Measurements from ENCODE around the gene MED20. TPM values are rescaled to one million over a fixed set of nuclear protein-coding genes. Genes with fewer than 3 reads are reported as not detected.

The MED20 gene
- polyA plus RNA-seq, 2 of the 4 experiments (the other 2 are of a cell fraction), result 18.4 to 29.3 TPM

GRCh38 chr6:41938590-41939175, 17.7 kb upstream of the MED20 start:
- WGBS (ENCODE audit: missing lambda C conversion rate), result 64% methylated on average over 5 of the region's 5 CpGs
- TF ChIP-seq POLR2A (IDR thresholded peaks at IDR 0.05; ENCODE audit: low read length) (no peak), JUNB (IDR thresholded peaks at IDR 0.05) (no peak), MAFK (IDR thresholded peaks at IDR 0.05; ENCODE audit: partially characterized antibody) (no peak), RAD21 (conservative IDR thresholded peaks at IDR 0.05 in 1 of 2, IDR thresholded peaks at IDR 0.05 in 1 of 2) (no peak), EHF (CRISPR knock-in tag; IDR thresholded peaks at IDR 0.05) (no peak), E2F6 (IDR thresholded peaks at IDR 0.05; ENCODE audit: borderline replicate concordance, low read depth) (no peak), ZFP36 (IDR thresholded peaks at IDR 0.05; ENCODE audit: borderline replicate concordance, partially characterized antibody) (no peak), BHLHE40 (IDR thresholded peaks at IDR 0.05; ENCODE audit: low read depth, low read length) (no peak), HOXB5 (CRISPR knock-in tag; IDR thresholded peaks at IDR 0.05) (no peak), MYC (IDR thresholded peaks at IDR 0.05; ENCODE audit: borderline replicate concordance, low read length) (no peak), RNF2 (IDR thresholded peaks at IDR 0.05; ENCODE audit: borderline replicate concordance, low read depth) (no peak), HOXB13 (CRISPR knock-in tag; IDR thresholded peaks at IDR 0.05; ENCODE audit: low read depth) (no peak), NPAS2 (CRISPR knock-in tag; IDR thresholded peaks at IDR 0.05; ENCODE audit: borderline replicate concordance) (no peak), PHF8 (IDR thresholded peaks at IDR 0.05; ENCODE audit: borderline replicate concordance, low read depth) (no peak)
- TF ChIP-seq, protein P1, sequence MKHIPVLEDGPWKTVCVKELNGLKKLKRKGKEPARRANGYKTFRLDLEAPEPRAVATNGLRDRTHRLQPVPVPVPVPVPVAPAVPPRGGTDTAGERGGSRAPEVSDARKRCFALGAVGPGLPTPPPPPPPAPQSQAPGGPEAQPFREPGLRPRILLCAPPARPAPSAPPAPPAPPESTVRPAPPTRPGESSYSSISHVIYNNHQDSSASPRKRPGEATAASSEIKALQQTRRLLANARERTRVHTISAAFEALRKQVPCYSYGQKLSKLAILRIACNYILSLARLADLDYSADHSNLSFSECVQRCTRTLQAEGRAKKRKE (CRISPR knock-in tag; IDR thresholded peaks at IDR 0.05; ENCODE audit: low read depth), result no peak
- TF ChIP-seq, protein P2, sequence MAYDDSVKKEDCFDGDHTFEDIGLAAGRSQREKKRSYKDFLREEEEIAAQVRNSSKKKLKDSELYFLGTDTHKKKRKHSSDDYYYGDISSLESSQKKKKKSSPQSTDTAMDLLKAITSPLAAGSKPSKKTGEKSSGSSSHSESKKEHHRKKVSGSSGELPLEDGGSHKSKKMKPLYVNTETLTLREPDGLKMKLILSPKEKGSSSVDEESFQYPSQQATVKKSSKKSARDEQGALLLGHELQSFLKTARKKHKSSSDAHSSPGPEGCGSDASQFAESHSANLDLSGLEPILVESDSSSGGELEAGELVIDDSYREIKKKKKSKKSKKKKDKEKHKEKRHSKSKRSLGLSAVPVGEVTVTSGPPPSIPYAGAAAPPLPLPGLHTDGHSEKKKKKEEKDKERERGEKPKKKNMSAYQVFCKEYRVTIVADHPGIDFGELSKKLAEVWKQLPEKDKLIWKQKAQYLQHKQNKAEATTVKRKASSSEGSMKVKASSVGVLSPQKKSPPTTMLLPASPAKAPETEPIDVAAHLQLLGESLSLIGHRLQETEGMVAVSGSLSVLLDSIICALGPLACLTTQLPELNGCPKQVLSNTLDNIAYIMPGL (CRISPR knock-in tag; IDR thresholded peaks at IDR 0.05; ENCODE audit: borderline replicate concordance), result no peak
- ChIA-PET CTCF (interaction anchor here (0.6 to 18.6 kb wide), 10 partner anchors 10 to 155 kb away, joined by 3 to 191 read pairs (median 6); partner anchors contain the start of genes BYSL, MED20, TAF8 and TOMM6), POLR2A (interaction anchor here (1.1 to 3.4 kb wide), 5 partner anchors 17 to 152 kb away, joined by 3 to 11 read pairs (median 3); partner anchors contain the start of genes BYSL and MED20)
- Histone ChIP-seq H3K4me3 (peak overlapping the region; percentile 87), H3K9me3 (no peaks in the 10 kb centered on the region), H3K4me2 (peak overlapping the region; percentile 98), H3K4me1 (peaks cover 74% of the 10 kb centered on the region), H3K27ac (peak overlapping the region; percentile 93 to 99)
- FAIRE-seq (no peak), ATAC-seq (no peak), DNase-seq (ENCODE audit: low read depth in 1 of 2, low spot score in 1 of 2) (no peak)

DNA sequence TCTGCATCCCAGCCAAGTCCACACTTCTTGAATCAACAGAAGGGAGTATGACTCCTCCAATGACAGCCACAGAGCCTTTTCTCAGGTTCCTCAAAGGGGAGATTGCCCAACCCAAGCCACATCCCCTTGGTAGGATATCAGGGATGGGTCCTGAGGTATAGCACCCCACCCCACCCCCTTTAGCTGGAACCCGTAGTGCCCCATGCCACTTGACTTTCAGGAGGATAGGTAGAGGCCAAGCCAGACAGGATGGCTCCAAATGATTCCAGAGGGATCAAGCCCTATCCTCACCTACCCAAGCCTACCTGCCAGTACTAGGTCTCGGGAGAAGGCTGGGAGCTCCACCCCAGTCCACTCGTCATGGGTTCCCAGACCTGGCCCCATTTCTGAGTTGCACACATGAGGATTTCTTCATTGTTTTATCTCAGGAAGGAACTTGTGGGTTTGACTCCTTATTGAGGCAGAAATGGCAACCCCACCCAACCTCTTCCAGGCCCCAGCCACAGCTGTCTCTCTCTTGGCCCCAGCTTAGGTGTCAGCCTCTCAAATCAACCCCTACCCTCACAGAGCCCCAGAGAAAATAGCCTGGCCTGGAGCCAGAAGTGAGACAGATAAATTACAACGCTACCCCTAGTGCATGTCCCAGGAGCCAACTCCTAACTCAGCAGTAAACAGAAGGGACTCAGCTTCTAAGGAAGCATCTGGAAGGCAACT, 17.1 kb upstream of the MED20 start:
- Histone ChIP-seq H3K4me3 (peak overlapping the region; percentile 87; the same call in 1 of the 3 replicates), H3K4me2 (peak overlapping the region; percentile 98), H3K9me3 (no peaks in the 10 kb centered on the region), H3K27ac (peak overlapping the region; percentile 93 to 99), H3K4me1 (peaks cover 67% of the 10 kb centered on the region)
- 55% methylated on average over 3 of the region's 4 CpGs for WGBS (ENCODE audit: missing lambda C conversion rate)
- ChIA-PET POLR2A (interaction anchor here (1.1 to 3.4 kb wide), 4 partner anchors 17 to 151 kb away, joined by 3 to 11 read pairs (median 4); partner anchors contain the start of genes BYSL and MED20), CTCF (interaction anchor here (0.6 to 18.6 kb wide), 12 partner anchors 11 to 154 kb away, joined by 3 to 191 read pairs (median 7); partner anchors contain the start of genes BYSL, MED20, TAF8 and TOMM6)
- ATAC-seq (no peak), DNase-seq (ENCODE audit: low read depth in 1 of 2, low spot score in 1 of 2) (no peak), FAIRE-seq (no peak)
- no peak for TF ChIP-seq POLR2AphosphoS2 (conservative IDR thresholded peaks at IDR 0.05; ENCODE audit: low read length)

All from A549 (cell line).